ENCODE results near the gene SLC39A11. TPM values are rescaled to one million over a fixed set of nuclear protein-coding genes. Genes with fewer than 3 reads are reported as not detected.

The SLC39A11 gene
- total and polyA plus RNA-seq, 2 of the 13 experiments (the other 11 are each of a cell fraction or from before 2014, with no cell fraction given) = 17.2 to 31.5 TPM

DNA sequence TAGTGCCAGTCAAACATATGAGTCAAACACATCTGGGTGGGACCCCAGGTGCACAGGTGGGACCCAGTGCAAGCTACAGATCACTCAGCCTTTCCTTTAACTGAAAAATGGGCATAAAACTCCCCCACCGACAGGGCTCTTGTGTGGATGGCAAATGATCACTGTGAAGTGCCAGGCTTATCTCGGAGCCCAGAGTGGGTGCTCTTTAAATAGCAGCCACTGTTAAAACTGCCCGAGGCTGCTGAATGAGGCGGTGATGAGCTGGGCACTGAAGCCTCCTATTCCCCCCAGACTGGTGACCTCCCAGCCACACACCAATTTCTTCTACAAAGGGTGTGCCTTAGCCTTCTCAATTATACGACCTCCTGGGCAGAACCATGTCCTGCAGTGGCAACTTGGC, 433.8 kb downstream of the SLC39A11 start (continued):
- TF ChIP-seq, protein P1, sequence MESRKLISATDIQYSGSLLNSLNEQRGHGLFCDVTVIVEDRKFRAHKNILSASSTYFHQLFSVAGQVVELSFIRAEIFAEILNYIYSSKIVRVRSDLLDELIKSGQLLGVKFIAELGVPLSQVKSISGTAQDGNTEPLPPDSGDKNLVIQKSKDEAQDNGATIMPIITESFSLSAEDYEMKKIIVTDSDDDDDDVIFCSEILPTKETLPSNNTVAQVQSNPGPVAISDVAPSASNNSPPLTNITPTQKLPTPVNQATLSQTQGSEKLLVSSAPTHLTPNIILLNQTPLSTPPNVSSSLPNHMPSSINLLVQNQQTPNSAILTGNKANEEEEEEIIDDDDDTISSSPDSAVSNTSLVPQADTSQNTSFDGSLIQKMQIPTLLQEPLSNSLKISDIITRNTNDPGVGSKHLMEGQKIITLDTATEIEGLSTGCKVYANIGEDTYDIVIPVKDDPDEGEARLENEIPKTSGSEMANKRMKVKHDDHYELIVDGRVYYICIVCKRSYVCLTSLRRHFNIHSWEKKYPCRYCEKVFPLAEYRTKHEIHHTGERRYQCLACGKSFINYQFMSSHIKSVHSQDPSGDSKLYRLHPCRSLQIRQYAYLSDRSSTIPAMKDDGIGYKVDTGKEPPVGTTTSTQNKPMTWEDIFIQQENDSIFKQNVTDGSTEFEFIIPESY (CRISPR knock-in tag; IDR thresholded peaks at IDR 0.05) = no peak
- no peak for TF ChIP-seq SALL2 (CRISPR knock-in tag; IDR thresholded peaks at IDR 0.05)
- no peak for TF ChIP-seq ZNF615 (CRISPR knock-in tag; IDR thresholded peaks at IDR 0.05; ENCODE audit: borderline replicate concordance)
- TF ChIP-seq, protein P2, sequence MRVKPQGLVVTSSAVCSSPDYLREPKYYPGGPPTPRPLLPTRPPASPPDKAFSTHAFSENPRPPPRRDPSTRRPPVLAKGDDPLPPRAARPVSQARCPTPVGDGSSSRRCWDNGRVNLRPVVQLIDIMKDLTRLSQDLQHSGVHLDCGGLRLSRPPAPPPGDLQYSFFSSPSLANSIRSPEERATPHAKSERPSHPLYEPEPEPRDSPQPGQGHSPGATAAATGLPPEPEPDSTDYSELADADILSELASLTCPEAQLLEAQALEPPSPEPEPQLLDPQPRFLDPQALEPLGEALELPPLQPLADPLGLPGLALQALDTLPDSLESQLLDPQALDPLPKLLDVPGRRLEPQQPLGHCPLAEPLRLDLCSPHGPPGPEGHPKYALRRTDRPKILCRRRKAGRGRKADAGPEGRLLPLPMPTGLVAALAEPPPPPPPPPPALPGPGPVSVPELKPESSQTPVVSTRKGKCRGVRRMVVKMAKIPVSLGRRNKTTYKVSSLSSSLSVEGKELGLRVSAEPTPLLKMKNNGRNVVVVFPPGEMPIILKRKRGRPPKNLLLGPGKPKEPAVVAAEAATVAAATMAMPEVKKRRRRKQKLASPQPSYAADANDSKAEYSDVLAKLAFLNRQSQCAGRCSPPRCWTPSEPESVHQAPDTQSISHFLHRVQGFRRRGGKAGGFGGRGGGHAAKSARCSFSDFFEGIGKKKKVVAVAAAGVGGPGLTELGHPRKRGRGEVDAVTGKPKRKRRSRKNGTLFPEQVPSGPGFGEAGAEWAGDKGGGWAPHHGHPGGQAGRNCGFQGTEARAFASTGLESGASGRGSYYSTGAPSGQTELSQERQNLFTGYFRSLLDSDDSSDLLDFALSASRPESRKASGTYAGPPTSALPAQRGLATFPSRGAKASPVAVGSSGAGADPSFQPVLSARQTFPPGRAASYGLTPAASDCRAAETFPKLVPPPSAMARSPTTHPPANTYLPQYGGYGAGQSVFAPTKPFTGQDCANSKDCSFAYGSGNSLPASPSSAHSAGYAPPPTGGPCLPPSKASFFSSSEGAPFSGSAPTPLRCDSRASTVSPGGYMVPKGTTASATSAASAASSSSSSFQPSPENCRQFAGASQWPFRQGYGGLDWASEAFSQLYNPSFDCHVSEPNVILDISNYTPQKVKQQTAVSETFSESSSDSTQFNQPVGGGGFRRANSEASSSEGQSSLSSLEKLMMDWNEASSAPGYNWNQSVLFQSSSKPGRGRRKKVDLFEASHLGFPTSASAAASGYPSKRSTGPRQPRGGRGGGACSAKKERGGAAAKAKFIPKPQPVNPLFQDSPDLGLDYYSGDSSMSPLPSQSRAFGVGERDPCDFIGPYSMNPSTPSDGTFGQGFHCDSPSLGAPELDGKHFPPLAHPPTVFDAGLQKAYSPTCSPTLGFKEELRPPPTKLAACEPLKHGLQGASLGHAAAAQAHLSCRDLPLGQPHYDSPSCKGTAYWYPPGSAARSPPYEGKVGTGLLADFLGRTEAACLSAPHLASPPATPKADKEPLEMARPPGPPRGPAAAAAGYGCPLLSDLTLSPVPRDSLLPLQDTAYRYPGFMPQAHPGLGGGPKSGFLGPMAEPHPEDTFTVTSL (CRISPR knock-in tag; IDR thresholded peaks at IDR 0.05; ENCODE audit: borderline replicate concordance) = no peak
- no peak for TF ChIP-seq SRF (IDR thresholded peaks at IDR 0.05; ENCODE audit: low read depth, low read length)
- TF ChIP-seq, protein P3, sequence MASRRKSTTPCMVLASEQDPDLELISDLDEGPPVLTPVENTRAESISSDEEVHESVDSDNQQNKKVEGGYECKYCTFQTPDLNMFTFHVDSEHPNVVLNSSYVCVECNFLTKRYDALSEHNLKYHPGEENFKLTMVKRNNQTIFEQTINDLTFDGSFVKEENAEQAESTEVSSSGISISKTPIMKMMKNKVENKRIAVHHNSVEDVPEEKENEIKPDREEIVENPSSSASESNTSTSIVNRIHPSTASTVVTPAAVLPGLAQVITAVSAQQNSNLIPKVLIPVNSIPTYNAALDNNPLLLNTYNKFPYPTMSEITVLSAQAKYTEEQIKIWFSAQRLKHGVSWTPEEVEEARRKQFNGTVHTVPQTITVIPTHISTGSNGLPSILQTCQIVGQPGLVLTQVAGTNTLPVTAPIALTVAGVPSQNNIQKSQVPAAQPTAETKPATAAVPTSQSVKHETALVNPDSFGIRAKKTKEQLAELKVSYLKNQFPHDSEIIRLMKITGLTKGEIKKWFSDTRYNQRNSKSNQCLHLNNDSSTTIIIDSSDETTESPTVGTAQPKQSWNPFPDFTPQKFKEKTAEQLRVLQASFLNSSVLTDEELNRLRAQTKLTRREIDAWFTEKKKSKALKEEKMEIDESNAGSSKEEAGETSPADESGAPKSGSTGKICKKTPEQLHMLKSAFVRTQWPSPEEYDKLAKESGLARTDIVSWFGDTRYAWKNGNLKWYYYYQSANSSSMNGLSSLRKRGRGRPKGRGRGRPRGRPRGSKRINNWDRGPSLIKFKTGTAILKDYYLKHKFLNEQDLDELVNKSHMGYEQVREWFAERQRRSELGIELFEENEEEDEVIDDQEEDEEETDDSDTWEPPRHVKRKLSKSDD (CRISPR knock-in tag; IDR thresholded peaks at IDR 0.05; ENCODE audit: low read depth) = no peak

Measured in HepG2 (cell line).